HepG2 (cell line): Measurements from ENCODE around the gene NMU. TPM values are rescaled to one million over a fixed set of nuclear protein-coding genes. Genes with fewer than 3 reads are reported as not detected.

Source experiments
- ATAC-seq: fragments of 200-7000 bp; cut with Tn5 transposase; 3 replicates; pipeline ENCODE4 v1.9.1; 2020; ENCODE audit warnings: mild to moderate bottlenecking, moderate library complexity
- BruUV-seq: library from RNA; stranded (reverse); fragments of 400-500 nt; replicated peaks from 2 replicates; lab custom pipeline; 2021; lab: Mats Ljungman, UMichigan
- CTCF ChIA-PET: fragments of 300-600 bp; formaldehyde crosslinking; extraction: SDS; loops from one replicate; lab custom pipeline; 2021; ENCODE audit warnings: low total read pairs, inconsistent platforms, low intra/inter-chr PET ratio; lab: Yijun Ruan, JAX
- POLR2A ChIA-PET: fragments of 350-600 bp; sonication (Branson Sonifier 250); formaldehyde crosslinking; loops from one replicate; lab custom pipeline; 2020; ENCODE audit warnings: antibody characterized with exemption, inconsistent platforms; lab: Yijun Ruan, JAX
- DNase-seq: peaks from one replicate; pipeline ENCODE4 v3.0.0-alpha.2; 2015; ENCODE audit warnings: low spot score
- FAIRE-seq: peaks from 3 replicates; lab custom pipeline; 2011; peaks lifted over from hg19 to GRCh38; lab: Jason Lieb, UNC
- H2AFZ ChIP-seq: one replicate; pipeline ENCODE4 v1.6.1; 2011; ENCODE audit warnings: low read length, inconsistent platforms
- H3K27ac ChIP-seq: fragments of 300-600 bp; 3 replicates; pipeline ENCODE4 v1.8.0; 2011; ENCODE audit warnings: mixed run types, mild to moderate bottlenecking, mixed read lengths, low read length, inconsistent platforms; ENCODE audit not compliant: insufficient read depth; ENCODE audit errors: extremely low read length
- H3K27me3 ChIP-seq, 2 experiments: fragments of 200-600 bp in 1 of 2; 2 replicates in 1 of 2; 3 replicates in 1 of 2; pipeline versions ENCODE4 v1.6.0 to v1.8.0; 2011; ENCODE audit warnings: low read length in 2 of 2, mild to moderate bottlenecking in 2 of 2, moderate library complexity in 2 of 2, inconsistent platforms in 1 of 2; ENCODE audit not compliant: insufficient read depth in 2 of 2, control insufficient read depth in 1 of 2
- H3K36me3 ChIP-seq, 2 experiments: fragments of 200-600 bp in 1 of 2; replicated peaks in 1 of 2; 2 replicates in 1 of 2; 3 replicates in 1 of 2; pipeline versions ENCODE4 v1.5.1 to v1.8.0; 2011; ENCODE audit warnings: low read length in 2 of 2, inconsistent platforms in 1 of 2; ENCODE audit not compliant: insufficient read depth in 2 of 2, control insufficient read depth in 1 of 2
- H3K4me1 ChIP-seq: 2 replicates; pipeline ENCODE4 v1.5.1; 2012; ENCODE audit warnings: low read length, inconsistent platforms; ENCODE audit not compliant: insufficient read depth
- H3K4me2 ChIP-seq: 2 replicates; pipeline ENCODE4 v1.6.0; 2011; ENCODE audit warnings: low read depth, low read length, inconsistent platforms
- H3K4me3 ChIP-seq, 3 experiments: fragments of 200-600 bp in 1 of 3; sonication (generic), shearing (Covaris generic) in 1 of 3; replicated peaks in 1 of 3; 2 replicates each; pipeline ENCODE4 v1.5.1; 2011 to 2016; ENCODE audit warnings: low read length in 3 of 3, inconsistent platforms in 2 of 3, low read depth in 2 of 3, mild to moderate bottlenecking in 2 of 3, control low read depth in 1 of 3, mixed read lengths in 1 of 3; ENCODE audit not compliant: insufficient read depth in 1 of 3
- H3K79me2 ChIP-seq: one replicate; pipeline ENCODE4 v1.6.1; 2011; ENCODE audit warnings: low read length, inconsistent platforms; ENCODE audit not compliant: insufficient read depth
- H3K9ac ChIP-seq: 2 replicates; pipeline ENCODE4 v1.6.0; 2011; ENCODE audit warnings: mild to moderate bottlenecking, low read depth, low read length, inconsistent platforms; ENCODE audit not compliant: insufficient read depth
- H3K9me3 ChIP-seq: 2 replicates; pipeline ENCODE4 v1.5.1; 2012; ENCODE audit warnings: mild to moderate bottlenecking, low read length
- H4K20me1 ChIP-seq: 2 replicates; pipeline ENCODE4 v1.6.0; 2011; ENCODE audit warnings: inconsistent platforms, mild to moderate bottlenecking, low read length, moderate library complexity; ENCODE audit not compliant: insufficient read depth
- RAD21 ChIP-seq: fragments of 450-650 bp; formaldehyde crosslinking; IDR thresholded peaks from 2 replicates; pipeline ENCODE4 v1.5.0; 2020; ENCODE audit warnings: mild to moderate bottlenecking
- YEATS4 ChIP-seq: sonication (generic); formaldehyde crosslinking; IDR thresholded peaks from 2 replicates; pipeline ENCODE4 v1.4.0; 2020; ENCODE audit warnings: missing genetic modification reagents, borderline replicate concordance
- ZNF121 ChIP-seq: sonication (generic); formaldehyde crosslinking; IDR thresholded peaks from 2 replicates; pipeline ENCODE4 v1.5.0; 2020; ENCODE audit warnings: mild to moderate bottlenecking, missing genetic modification reagents
- ZNF331 ChIP-seq: sonication (generic); formaldehyde crosslinking; IDR thresholded peaks from 2 replicates; pipeline ENCODE4 v1.4.0; 2020; ENCODE audit warnings: missing genetic modification reagents
- WGBS: methylation state at CpG from one replicate; pipeline ENCODE4 v1.1.6; 2017; ENCODE audit warnings: low lambda C conversion rate; 5-methylcytosine and 5-hydroxymethylcytosine counted together
- in situ Hi-C: cut with HindIII; loops from 2 replicates; pipeline ENCODE4 v1.10.0; 2017; ENCODE audit warnings: low pct_unique_long_range_greater_than_20kb; ENCODE audit not compliant: extremely low pct_ligation_motif_present
- intact Hi-C: fragments of 100-400 bp; cut with micrococcal nuclease; formaldehyde crosslinking; loops from one replicate; pipeline ENCODE4 v1.10.0; 2022; ENCODE audit not compliant: unreplicated experiment
- polyA plus RNA-seq, 8 experiments: library from polyadenylated mRNA; depleted of rRNA in 3 of 8; stranded (reverse) in 7 of 8; unstranded in 1 of 8; fragments of >200 nt; fragmentation: Illumina TruSeq in 4 of 8; extraction: Trizol in 4 of 8; gene quantifications; 2 replicates each; pipeline versions ENCODE4 v1.2.1 to v1.2.3, GENCODE V29; 2011 to 2016; ENCODE audit warnings: low read depth in 4 of 8, missing spikeins in 1 of 8, mixed read lengths in 1 of 8; ENCODE audit not compliant: insufficient read depth in 1 of 8
- total RNA-seq, 5 experiments: library from RNA; depleted of rRNA; stranded (reverse); fragments of >200 nt; fragmentation: Illumina TruSeq; extraction: Trizol; gene quantifications; 2 replicates each; pipeline ENCODE4 v1.2.3, GENCODE V29; 2016; ENCODE audit warnings: low read depth in 1 of 5
- TF ChIP-seq, protein P1 (sequence below): sonication (generic); formaldehyde crosslinking; IDR thresholded peaks from 2 replicates; pipeline ENCODE4 v1.9.0; 2021; ENCODE audit warnings: missing genetic modification reagents, mild to moderate bottlenecking, borderline replicate concordance
- TF ChIP-seq, protein P2 (sequence below), 2 experiments: fragments of 450-650 bp in 1 of 2; sonication (generic) in 1 of 2; formaldehyde crosslinking in 1 of 2; IDR thresholded peaks; 2 replicates each; pipeline versions ENCODE4 v1.6.1 to v1.8.0; 2016 to 2022; ENCODE audit warnings: antibody characterized with exemption in 1 of 2, mild to moderate bottlenecking in 1 of 2, missing genetic modification reagents in 1 of 2

Gene NMU
- total and polyA plus RNA-seq, 2 of the 13 experiments (the other 11 are each of a cell fraction or from before 2014, with no cell fraction given) = not detected

DNA sequence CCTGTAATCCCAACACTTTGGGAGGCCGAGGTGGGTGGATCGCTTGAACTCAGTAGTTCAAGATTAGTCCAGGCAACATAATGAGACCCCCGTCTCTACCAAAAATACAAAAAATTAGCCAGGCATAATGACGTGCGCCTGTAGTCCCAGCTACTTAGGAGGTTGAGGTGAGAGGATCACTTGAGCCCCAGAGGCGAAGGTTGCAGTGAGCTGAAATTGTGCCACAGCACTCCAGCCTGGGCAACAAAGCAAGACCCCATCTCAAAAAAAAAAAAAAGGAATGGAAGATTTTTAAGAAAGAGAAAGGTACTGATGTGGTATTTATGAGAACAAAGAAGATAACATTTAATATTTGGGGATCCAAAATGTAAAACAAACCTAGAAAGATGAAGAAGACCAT, 27.0 kb upstream of the NMU start (continued):
- TF ChIP-seq YEATS4 (no peak), ZNF331 (CRISPR knock-in tag) (no peak), RAD21 (no peak), ZNF121 (CRISPR knock-in tag) (no peak)
- TF ChIP-seq, protein P1, sequence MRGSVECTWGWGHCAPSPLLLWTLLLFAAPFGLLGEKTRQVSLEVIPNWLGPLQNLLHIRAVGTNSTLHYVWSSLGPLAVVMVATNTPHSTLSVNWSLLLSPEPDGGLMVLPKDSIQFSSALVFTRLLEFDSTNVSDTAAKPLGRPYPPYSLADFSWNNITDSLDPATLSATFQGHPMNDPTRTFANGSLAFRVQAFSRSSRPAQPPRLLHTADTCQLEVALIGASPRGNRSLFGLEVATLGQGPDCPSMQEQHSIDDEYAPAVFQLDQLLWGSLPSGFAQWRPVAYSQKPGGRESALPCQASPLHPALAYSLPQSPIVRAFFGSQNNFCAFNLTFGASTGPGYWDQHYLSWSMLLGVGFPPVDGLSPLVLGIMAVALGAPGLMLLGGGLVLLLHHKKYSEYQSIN (CRISPR knock-in tag) = no peak

DNA sequence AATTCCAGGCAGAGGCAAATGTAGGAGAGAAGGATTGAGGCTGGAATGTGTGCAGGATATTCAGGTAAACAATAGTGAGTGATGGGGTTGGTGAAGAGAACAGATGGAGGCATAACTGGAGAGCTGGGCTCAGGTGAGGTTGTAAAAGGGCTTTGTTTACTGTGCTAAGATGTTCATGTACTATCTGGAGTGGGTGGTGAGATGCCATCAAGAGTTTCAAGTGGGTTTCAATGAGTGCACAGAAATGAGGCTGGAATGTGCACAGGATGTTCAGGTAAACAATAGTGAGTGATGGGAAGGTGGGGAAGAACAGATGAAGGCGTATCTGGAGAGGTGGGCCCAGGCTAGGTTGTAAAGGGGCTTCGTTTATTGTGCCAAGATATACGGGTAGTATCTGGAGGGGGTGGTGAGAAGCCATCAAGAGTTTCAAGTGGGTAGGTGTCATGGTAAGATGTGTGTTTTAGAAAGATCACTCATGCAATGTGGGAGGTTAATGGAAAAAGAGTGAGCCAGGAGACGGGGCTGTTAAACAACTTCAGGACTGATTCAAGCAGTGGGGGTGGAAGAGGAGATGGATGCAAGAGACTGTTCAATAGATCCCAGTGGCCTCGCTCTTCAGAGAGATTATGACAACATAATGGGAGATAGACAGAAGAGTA, 25.4 kb upstream of the NMU start:
- Histone ChIP-seq H2AFZ (no peak overlapping the region), H3K4me2 (no peak overlapping the region)
- TF ChIP-seq, protein P2, sequence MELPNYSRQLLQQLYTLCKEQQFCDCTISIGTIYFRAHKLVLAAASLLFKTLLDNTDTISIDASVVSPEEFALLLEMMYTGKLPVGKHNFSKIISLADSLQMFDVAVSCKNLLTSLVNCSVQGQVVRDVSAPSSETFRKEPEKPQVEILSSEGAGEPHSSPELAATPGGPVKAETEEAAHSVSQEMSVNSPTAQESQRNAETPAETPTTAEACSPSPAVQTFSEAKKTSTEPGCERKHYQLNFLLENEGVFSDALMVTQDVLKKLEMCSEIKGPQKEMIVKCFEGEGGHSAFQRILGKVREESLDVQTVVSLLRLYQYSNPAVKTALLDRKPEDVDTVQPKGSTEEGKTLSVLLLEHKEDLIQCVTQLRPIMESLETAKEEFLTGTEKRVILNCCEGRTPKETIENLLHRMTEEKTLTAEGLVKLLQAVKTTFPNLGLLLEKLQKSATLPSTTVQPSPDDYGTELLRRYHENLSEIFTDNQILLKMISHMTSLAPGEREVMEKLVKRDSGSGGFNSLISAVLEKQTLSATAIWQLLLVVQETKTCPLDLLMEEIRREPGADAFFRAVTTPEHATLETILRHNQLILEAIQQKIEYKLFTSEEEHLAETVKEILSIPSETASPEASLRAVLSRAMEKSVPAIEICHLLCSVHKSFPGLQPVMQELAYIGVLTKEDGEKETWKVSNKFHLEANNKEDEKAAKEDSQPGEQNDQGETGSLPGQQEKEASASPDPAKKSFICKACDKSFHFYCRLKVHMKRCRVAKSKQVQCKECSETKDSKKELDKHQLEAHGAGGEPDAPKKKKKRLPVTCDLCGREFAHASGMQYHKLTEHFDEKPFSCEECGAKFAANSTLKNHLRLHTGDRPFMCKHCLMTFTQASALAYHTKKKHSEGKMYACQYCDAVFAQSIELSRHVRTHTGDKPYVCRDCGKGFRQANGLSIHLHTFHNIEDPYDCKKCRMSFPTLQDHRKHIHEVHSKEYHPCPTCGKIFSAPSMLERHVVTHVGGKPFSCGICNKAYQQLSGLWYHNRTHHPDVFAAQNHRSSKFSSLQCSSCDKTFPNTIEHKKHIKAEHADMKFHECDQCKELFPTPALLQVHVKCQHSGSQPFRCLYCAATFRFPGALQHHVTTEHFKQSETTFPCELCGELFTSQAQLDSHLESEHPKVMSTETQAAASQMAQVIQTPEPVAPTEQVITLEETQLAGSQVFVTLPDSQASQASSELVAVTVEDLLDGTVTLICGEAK (IDR thresholded peaks at IDR 0.05) = no peak
- TF ChIP-seq, protein P2 (CRISPR knock-in tag; IDR thresholded peaks at IDR 0.05) = no peak
- TF ChIP-seq, all 625 proteins: peak for 0
- no peaks in the 10 kb centered on the region for H3K36me3 ChIP-seq
- intact Hi-C loops = no loop called here
- H4K20me1 ChIP-seq = no peaks in the 10 kb centered on the region
- no peaks in the 10 kb centered on the region for H3K9me3 ChIP-seq
- no peaks in the 10 kb centered on the region for H3K27me3 ChIP-seq
- DNase-seq = no peak
- ATAC-seq = no peak
- CTCF ChIA-PET = no interaction called here
- no peak overlapping the region for H3K27ac ChIP-seq
- no peak overlapping the region for H3K4me3 ChIP-seq
- no TSS peak for BruUV-seq
- no peak for FAIRE-seq
- no peaks in the 10 kb centered on the region for H3K4me1 ChIP-seq
- no peaks in the 10 kb centered on the region for H3K79me2 ChIP-seq
- POLR2A ChIA-PET = no interaction called here
- no peak overlapping the region for H3K9ac ChIP-seq
- WGBS = 7% methylated on average over 5 of the region's 5 CpGs
- in situ Hi-C loops = no loop called here
